ENCODE data around the gene SMIM30. TPM values are rescaled to one million over a fixed set of nuclear protein-coding genes. Genes with fewer than 3 reads are reported as not detected.

SMIM30 gene
- polyA plus RNA-seq, 1 donor from 2014 or later: 62.8 TPM

DNA sequence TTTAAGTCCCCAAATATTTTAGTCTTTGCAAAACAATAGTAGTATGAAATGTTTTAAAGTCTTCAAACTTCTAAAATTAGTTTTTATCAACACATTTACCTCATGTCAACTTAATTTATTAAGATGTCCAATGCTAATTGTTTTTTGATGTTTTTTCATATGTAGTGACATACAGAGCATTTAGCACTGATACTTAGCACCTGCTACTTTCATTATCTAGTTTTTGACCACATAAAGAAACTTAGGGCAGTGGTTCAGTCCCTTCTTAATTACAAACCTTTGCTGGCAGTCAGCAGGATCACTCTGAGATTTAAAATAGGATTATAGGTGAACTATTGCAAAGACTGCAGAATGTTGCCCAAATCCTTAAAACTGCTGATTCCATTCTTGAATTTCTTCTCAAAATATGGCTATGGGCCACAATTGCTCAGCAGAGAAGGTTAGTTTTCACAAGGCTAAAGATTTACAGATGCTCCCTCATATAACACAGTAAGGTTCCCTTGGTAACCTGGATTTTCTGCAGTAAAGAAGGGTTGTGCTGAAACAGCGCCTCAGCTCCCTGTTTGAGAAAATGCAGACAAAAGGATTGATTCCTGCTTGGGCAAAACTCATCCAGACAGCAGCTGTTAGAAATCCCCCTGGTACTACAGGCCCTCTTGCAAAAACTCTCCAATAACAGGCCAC lies 35.1 kb downstream of the SMIM30 start:
- H3K9ac ChIP-seq (ENCODE audit: low read length): peak overlapping the region; percentile 94
- H2AFZ ChIP-seq (ENCODE audit: low read depth, low read length): peak overlapping the region; percentile 51
- peak overlapping the region; percentile 70 for H3K4me3 ChIP-seq (ENCODE audit: low read length)
- peaks cover 53% of the 10 kb centered on the region for H3K79me2 ChIP-seq (replicated peaks; ENCODE audit: insufficient read depth, low read length)
- H3K27ac ChIP-seq (ENCODE audit: low read length): peak overlapping the region; percentile 95
- peaks cover 19% of the 10 kb centered on the region for H3F3A ChIP-seq (ENCODE audit: insufficient read depth, low read length, poor library complexity, severe bottlenecking)
- no peaks in the 10 kb centered on the region for H4K20me1 ChIP-seq (ENCODE audit: insufficient read depth)
- no peaks in the 10 kb centered on the region for H3K9me3 ChIP-seq (ENCODE audit: low read length)
- H3K9me2 ChIP-seq (ENCODE audit: insufficient read depth, low read length): no peaks in the 10 kb centered on the region
- peak overlapping the region; percentile 96 for H3K4me2 ChIP-seq (ENCODE audit: low read length)
- H3K27me3 ChIP-seq (ENCODE audit: insufficient read depth, low read depth, low read length): no peaks in the 10 kb centered on the region
- TF ChIP-seq MXI1 (conservative IDR thresholded peaks at IDR 0.05; ENCODE audit: poor library complexity, severe bottlenecking) (no peak), POLR2AphosphoS5 (IDR thresholded peaks at IDR 0.05) (peak; percentile 68), SMC3 (conservative IDR thresholded peaks at IDR 0.05; ENCODE audit: poor library complexity) (peak; percentile 56), EZH2 (IDR thresholded peaks at IDR 0.05; ENCODE audit: borderline replicate concordance, insufficient read depth, low read length, poor library complexity, severe bottlenecking) (no peak), EP300 (conservative IDR thresholded peaks at IDR 0.05; ENCODE audit: poor library complexity, severe bottlenecking) (peak; percentile 53), RAD21 (conservative IDR thresholded peaks at IDR 0.05) (peak; percentile 60), TAF1 (IDR thresholded peaks at IDR 0.05; ENCODE audit: low read depth) (no peak)
- TF ChIP-seq, protein P1, sequence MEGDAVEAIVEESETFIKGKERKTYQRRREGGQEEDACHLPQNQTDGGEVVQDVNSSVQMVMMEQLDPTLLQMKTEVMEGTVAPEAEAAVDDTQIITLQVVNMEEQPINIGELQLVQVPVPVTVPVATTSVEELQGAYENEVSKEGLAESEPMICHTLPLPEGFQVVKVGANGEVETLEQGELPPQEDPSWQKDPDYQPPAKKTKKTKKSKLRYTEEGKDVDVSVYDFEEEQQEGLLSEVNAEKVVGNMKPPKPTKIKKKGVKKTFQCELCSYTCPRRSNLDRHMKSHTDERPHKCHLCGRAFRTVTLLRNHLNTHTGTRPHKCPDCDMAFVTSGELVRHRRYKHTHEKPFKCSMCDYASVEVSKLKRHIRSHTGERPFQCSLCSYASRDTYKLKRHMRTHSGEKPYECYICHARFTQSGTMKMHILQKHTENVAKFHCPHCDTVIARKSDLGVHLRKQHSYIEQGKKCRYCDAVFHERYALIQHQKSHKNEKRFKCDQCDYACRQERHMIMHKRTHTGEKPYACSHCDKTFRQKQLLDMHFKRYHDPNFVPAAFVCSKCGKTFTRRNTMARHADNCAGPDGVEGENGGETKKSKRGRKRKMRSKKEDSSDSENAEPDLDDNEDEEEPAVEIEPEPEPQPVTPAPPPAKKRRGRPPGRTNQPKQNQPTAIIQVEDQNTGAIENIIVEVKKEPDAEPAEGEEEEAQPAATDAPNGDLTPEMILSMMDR (IDR thresholded peaks at IDR 0.05; ENCODE audit: poor library complexity, severe bottlenecking): peak; percentile 64
- TF ChIP-seq, protein P2, sequence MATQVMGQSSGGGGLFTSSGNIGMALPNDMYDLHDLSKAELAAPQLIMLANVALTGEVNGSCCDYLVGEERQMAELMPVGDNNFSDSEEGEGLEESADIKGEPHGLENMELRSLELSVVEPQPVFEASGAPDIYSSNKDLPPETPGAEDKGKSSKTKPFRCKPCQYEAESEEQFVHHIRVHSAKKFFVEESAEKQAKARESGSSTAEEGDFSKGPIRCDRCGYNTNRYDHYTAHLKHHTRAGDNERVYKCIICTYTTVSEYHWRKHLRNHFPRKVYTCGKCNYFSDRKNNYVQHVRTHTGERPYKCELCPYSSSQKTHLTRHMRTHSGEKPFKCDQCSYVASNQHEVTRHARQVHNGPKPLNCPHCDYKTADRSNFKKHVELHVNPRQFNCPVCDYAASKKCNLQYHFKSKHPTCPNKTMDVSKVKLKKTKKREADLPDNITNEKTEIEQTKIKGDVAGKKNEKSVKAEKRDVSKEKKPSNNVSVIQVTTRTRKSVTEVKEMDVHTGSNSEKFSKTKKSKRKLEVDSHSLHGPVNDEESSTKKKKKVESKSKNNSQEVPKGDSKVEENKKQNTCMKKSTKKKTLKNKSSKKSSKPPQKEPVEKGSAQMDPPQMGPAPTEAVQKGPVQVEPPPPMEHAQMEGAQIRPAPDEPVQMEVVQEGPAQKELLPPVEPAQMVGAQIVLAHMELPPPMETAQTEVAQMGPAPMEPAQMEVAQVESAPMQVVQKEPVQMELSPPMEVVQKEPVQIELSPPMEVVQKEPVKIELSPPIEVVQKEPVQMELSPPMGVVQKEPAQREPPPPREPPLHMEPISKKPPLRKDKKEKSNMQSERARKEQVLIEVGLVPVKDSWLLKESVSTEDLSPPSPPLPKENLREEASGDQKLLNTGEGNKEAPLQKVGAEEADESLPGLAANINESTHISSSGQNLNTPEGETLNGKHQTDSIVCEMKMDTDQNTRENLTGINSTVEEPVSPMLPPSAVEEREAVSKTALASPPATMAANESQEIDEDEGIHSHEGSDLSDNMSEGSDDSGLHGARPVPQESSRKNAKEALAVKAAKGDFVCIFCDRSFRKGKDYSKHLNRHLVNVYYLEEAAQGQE (IDR thresholded peaks at IDR 0.05; ENCODE audit: borderline replicate concordance): no peak
- H3K36me3 ChIP-seq (ENCODE audit: insufficient read depth, low read length): no peaks in the 10 kb centered on the region

DNA sequence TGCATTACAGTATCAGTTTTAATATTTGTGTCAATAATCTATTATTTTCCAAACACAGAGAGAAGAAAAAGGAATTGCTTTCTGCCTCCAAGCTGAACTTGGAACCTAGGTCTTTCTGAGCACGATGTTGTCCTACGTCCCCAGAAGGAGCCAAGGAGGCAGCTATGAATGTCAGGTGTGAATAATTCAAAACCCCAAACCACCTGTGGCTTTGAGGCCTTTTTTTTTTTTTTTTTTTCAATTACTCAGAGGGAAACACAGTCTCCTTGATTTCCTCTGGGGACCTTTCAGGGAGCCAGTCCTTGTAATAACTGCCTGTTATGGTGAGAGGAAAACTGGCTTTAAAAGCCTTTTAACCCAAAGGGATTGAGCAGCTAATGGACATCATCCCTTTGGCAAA lies 40.0 kb downstream of the SMIM30 start:
- Histone ChIP-seq H3K4me2 (ENCODE audit: low read length) (peak overlapping the region; percentile 16), H3K9me3 (ENCODE audit: low read length) (no peaks in the 10 kb centered on the region), H3F3A (ENCODE audit: insufficient read depth, low read length, poor library complexity, severe bottlenecking) (peaks cover 7% of the 10 kb centered on the region), H3K9me2 (ENCODE audit: insufficient read depth, low read length) (no peaks in the 10 kb centered on the region), H3K9ac (ENCODE audit: low read length) (no peak overlapping the region), H3K27ac (ENCODE audit: low read length) (no peak overlapping the region), H3K27me3 (ENCODE audit: insufficient read depth, low read depth, low read length) (no peaks in the 10 kb centered on the region), H4K20me1 (ENCODE audit: insufficient read depth) (no peaks in the 10 kb centered on the region), H2AFZ (ENCODE audit: low read depth, low read length) (no peak overlapping the region), H3K36me3 (ENCODE audit: insufficient read depth, low read length) (no peaks in the 10 kb centered on the region), H3K79me2 (replicated peaks; ENCODE audit: insufficient read depth, low read length) (peaks cover 32% of the 10 kb centered on the region), H3K4me3 (ENCODE audit: low read length) (peak overlapping the region; percentile 21)
- no peak for TF ChIP-seq EP300 (conservative IDR thresholded peaks at IDR 0.05; ENCODE audit: poor library complexity, severe bottlenecking)
- TF ChIP-seq MXI1 (conservative IDR thresholded peaks at IDR 0.05; ENCODE audit: poor library complexity, severe bottlenecking): no peak
- no peak for TF ChIP-seq SMC3 (conservative IDR thresholded peaks at IDR 0.05; ENCODE audit: poor library complexity)
- TF ChIP-seq, protein P2 (IDR thresholded peaks at IDR 0.05; ENCODE audit: borderline replicate concordance): no peak
- TF ChIP-seq RAD21 (conservative IDR thresholded peaks at IDR 0.05): no peak
- TF ChIP-seq EZH2 (IDR thresholded peaks at IDR 0.05; ENCODE audit: borderline replicate concordance, insufficient read depth, low read length, poor library complexity, severe bottlenecking): no peak
- TF ChIP-seq, protein P1 (IDR thresholded peaks at IDR 0.05; ENCODE audit: poor library complexity, severe bottlenecking): no peak
- TF ChIP-seq POLR2AphosphoS5 (IDR thresholded peaks at IDR 0.05): no peak
- TF ChIP-seq TAF1 (IDR thresholded peaks at IDR 0.05; ENCODE audit: low read depth): no peak

All from neural cell (in vitro differentiated cells).